ENCODE measurements around the gene NTPCR. TPM values are rescaled to one million over a fixed set of nuclear protein-coding genes. Genes with fewer than 3 reads are reported as not detected.
A peak's percentile ranks its signal among the peaks of the same experiment; 100 is the strongest.
"Not testable (repeated sequence)": the region's sequence is repeated elsewhere in the genome, so short reads cannot be mapped to it uniquely, and the experiment has no call there.

The NTPCR gene
- 53.5 TPM for total RNA-seq

- peak; percentile 94 for DNase-seq (ENCODE audit: low spot score)
These were observed at the start of gene NTPCR for GRCh38 chr1:232950197-232951176. TSS of gene NTPCR (plus strand) at chr1:232950611. CDS start at chr1:232950711, 100 bp downstream.

- DNase-seq (ENCODE audit: low spot score), result no peak
These were observed 49.6 kb upstream of the NTPCR start for GRCh38 chr1:232900818-232901217.

GRCh38 chr1:232901255-232901654, 49.2 kb upstream of the NTPCR start:
- DNase-seq (ENCODE audit: low spot score), result no peak

- DNase-seq (ENCODE audit: low spot score), result no peak
These were observed 47.5 kb upstream of the NTPCR start for GRCh38 chr1:232902774-232903350.

GRCh38 chr1:232904131-232904530, 46.3 kb upstream of the NTPCR start:
- no peak for DNase-seq (ENCODE audit: low spot score)

- no peak for DNase-seq (ENCODE audit: low spot score)
These were observed 45.8 kb upstream of the NTPCR start for GRCh38 chr1:232904566-232904965.

- no peak for DNase-seq (ENCODE audit: low spot score)
These were observed 44.9 kb upstream of the NTPCR start for GRCh38 chr1:232905331-232906034.

GRCh38 chr1:232906441-232906840, 44.0 kb upstream of the NTPCR start:
- DNase-seq (ENCODE audit: low spot score), result no peak

GRCh38 chr1:232908831-232909230, 41.6 kb upstream of the NTPCR start:
- DNase-seq (ENCODE audit: low spot score), result no peak

GRCh38 chr1:232909752-232910151, 40.7 kb upstream of the NTPCR start:
- no peak for DNase-seq (ENCODE audit: low spot score)

- no peak for DNase-seq (ENCODE audit: low spot score)
These were observed 39.3 kb upstream of the NTPCR start for GRCh38 chr1:232911027-232911599.

GRCh38 chr1:232912845-232913580, 37.4 kb upstream of the NTPCR start:
- DNase-seq (ENCODE audit: low spot score), result no peak

- DNase-seq (ENCODE audit: low spot score), result not testable (repeated sequence)
These were observed 36.1 kb upstream of the NTPCR start for GRCh38 chr1:232914271-232914670.

GRCh38 chr1:232915212-232915611, 35.2 kb upstream of the NTPCR start:
- DNase-seq (ENCODE audit: low spot score), result no peak

GRCh38 chr1:232917053-232917452, 33.4 kb upstream of the NTPCR start:
- DNase-seq (ENCODE audit: low spot score), result no peak

- no peak for DNase-seq (ENCODE audit: low spot score)
These were observed 29.0 kb upstream of the NTPCR start for GRCh38 chr1:232921381-232921780.

GRCh38 chr1:232922485-232922884, 27.9 kb upstream of the NTPCR start:
- no peak for DNase-seq (ENCODE audit: low spot score)

GRCh38 chr1:232923739-232924386, 26.5 kb upstream of the NTPCR start:
- no peak for DNase-seq (ENCODE audit: low spot score)

- no peak for DNase-seq (ENCODE audit: low spot score)
These were observed 25.5 kb upstream of the NTPCR start for GRCh38 chr1:232924874-232925273.

- no peak for DNase-seq (ENCODE audit: low spot score)
These were observed 24.8 kb upstream of the NTPCR start for GRCh38 chr1:232925421-232926220.

Measured in mucosa of gallbladder (tissue), 1 donor.